Adrenal gland (tissue), 5 donors: Measurements from ENCODE around the gene CCL25.

Source experiments
- POLR2A ChIP-seq, 2 donors: fragments of 450-650 bp; IDR thresholded peaks; one replicate each; pipeline ENCODE4 v1.6.1; 2017; ENCODE audit warnings: antibody characterized with exemption in 2 of 2, mild to moderate bottlenecking in 2 of 2, moderate library complexity in 1 of 2
- TF ChIP-seq, protein P1 (sequence below), 6 experiments: fragments of 450-650 bp in 4 of 6; fragments of 200-600 bp in 2 of 6; sonication (generic) in 1 of 6; IDR thresholded peaks; 1 replicate in 5 of 6; 2 replicates in 1 of 6; pipeline versions ENCODE4 v1.5.1 to v1.8.0; 2016 to 2021; ENCODE audit warnings: antibody characterized with exemption in 6 of 6, mild to moderate bottlenecking in 2 of 6, moderate library complexity in 1 of 6
- donor health status: DM: no; HTN: no; CAD: no.

DNA sequence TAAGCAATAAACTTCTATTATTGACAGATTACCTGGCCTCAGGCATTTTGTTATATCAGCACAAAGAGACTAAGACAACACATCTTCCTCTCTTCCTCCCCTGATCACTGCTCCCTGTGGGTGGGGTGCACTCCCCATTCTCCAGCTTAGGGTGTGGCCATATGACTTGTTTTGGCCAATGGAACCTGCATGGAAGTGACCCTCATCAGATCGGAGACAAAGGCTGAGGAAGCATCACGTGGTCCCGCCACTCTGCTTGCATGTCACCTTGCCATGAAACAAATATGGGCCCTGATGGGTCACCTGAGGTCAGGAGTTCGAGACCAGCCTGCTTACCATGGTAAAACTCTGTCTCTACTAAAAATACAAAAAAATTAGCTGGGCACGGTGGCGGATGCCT, 13.7 kb upstream of the CCL25 start:
- TF ChIP-seq, protein P1, sequence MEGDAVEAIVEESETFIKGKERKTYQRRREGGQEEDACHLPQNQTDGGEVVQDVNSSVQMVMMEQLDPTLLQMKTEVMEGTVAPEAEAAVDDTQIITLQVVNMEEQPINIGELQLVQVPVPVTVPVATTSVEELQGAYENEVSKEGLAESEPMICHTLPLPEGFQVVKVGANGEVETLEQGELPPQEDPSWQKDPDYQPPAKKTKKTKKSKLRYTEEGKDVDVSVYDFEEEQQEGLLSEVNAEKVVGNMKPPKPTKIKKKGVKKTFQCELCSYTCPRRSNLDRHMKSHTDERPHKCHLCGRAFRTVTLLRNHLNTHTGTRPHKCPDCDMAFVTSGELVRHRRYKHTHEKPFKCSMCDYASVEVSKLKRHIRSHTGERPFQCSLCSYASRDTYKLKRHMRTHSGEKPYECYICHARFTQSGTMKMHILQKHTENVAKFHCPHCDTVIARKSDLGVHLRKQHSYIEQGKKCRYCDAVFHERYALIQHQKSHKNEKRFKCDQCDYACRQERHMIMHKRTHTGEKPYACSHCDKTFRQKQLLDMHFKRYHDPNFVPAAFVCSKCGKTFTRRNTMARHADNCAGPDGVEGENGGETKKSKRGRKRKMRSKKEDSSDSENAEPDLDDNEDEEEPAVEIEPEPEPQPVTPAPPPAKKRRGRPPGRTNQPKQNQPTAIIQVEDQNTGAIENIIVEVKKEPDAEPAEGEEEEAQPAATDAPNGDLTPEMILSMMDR (IDR thresholded peaks at IDR 0.05), result no peak
- no peak for TF ChIP-seq POLR2A (IDR thresholded peaks at IDR 0.05)
